Thyroid gland (tissue), 4 donors: Measurements from ENCODE around the gene PIK3CG.

Experiments
- POLR2A ChIP-seq, 2 donors: fragments of 450-650 bp; IDR thresholded peaks; one replicate each; pipeline ENCODE4 v1.6.1; 2017; ENCODE audit warnings: antibody characterized with exemption in 2 of 2, mild to moderate bottlenecking in 2 of 2, moderate library complexity in 1 of 2
- TF ChIP-seq, protein P1 (sequence below), 6 experiments: fragments of 200-600 bp in 3 of 6; fragments of 450-650 bp in 3 of 6; sonication (generic) in 3 of 6; IDR thresholded peaks; one replicate each; pipeline ENCODE4 v1.5.1; 2016 to 2019; ENCODE audit warnings: antibody characterized with exemption in 6 of 6, mild to moderate bottlenecking in 2 of 6, inconsistent platforms in 1 of 6, moderate library complexity in 1 of 6

DNA sequence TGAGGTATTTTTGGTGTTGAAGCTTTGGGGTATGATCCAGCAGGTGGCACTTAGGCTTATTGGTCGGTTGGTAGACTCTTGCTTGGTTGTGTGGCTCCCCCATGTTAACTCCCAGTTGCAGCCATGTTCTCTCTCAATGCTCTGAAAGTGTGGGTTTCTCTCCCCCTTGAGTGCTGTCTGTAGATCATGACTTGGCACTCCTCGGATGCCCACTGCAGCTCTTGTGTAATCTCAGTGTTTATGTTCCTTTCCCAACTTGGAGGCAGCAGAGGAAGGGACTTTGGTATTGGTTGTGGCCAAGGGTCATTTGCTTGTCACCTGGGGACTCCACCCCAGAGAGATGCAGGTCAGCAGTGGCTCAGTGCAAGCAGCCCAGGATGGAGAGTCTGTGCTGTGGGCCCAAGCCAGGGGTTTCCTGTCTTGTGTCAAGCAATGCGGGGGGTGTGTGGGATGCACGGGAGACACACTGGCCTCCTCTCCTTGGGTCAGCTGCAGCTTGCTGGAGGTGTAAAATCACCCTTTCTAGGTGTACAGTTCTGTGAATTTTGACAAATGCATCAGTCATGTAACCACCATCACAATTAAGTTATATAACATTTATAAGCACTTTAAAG lies 36.9 kb downstream of the PIK3CG start:
- TF ChIP-seq, protein P1, sequence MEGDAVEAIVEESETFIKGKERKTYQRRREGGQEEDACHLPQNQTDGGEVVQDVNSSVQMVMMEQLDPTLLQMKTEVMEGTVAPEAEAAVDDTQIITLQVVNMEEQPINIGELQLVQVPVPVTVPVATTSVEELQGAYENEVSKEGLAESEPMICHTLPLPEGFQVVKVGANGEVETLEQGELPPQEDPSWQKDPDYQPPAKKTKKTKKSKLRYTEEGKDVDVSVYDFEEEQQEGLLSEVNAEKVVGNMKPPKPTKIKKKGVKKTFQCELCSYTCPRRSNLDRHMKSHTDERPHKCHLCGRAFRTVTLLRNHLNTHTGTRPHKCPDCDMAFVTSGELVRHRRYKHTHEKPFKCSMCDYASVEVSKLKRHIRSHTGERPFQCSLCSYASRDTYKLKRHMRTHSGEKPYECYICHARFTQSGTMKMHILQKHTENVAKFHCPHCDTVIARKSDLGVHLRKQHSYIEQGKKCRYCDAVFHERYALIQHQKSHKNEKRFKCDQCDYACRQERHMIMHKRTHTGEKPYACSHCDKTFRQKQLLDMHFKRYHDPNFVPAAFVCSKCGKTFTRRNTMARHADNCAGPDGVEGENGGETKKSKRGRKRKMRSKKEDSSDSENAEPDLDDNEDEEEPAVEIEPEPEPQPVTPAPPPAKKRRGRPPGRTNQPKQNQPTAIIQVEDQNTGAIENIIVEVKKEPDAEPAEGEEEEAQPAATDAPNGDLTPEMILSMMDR (IDR thresholded peaks at IDR 0.05) = no peak
- no peak for TF ChIP-seq POLR2A (IDR thresholded peaks at IDR 0.05)
